Lower lobe of right lung (tissue), 2 donors: ENCODE measurements around the gene ABCC11. TPM values are rescaled to one million over a fixed set of nuclear protein-coding genes. Genes with fewer than 3 reads are reported as not detected.

Experiments used
- ATAC-seq, 2 donors: fragments of 200-7000 bp; cut with Tn5 transposase; one replicate each; pipeline ENCODE4 v1.9.1; 2020 to 2022; ENCODE audit warnings: mild to moderate bottlenecking in 2 of 2, moderate library complexity in 2 of 2
- DNase-seq: peaks from one replicate; pipeline ENCODE4 v3.0.0-alpha.2; 2020
- H3K27ac ChIP-seq: fragments of 200-600 bp; one replicate; pipeline ENCODE4 v1.8.0; 2022
- H3K27me3 ChIP-seq: fragments of 200-600 bp; one replicate; pipeline ENCODE4 v1.8.0; 2022; ENCODE audit warnings: low read depth
- H3K36me3 ChIP-seq: fragments of 200-600 bp; one replicate; pipeline ENCODE4 v1.8.0; 2022; ENCODE audit warnings: mild to moderate bottlenecking
- H3K4me1 ChIP-seq: fragments of 200-600 bp; one replicate; pipeline ENCODE4 v1.8.0; 2022
- H3K4me3 ChIP-seq: fragments of 200-600 bp; one replicate; pipeline ENCODE4 v1.8.0; 2022; ENCODE audit warnings: mild to moderate bottlenecking
- H3K9me3 ChIP-seq: fragments of 200-600 bp; one replicate; pipeline ENCODE4 v1.8.0; 2022
- CTCF ChIP-seq: fragments of 200-600 bp; IDR thresholded peaks from one replicate; pipeline ENCODE4 v1.8.0; 2022; ENCODE audit warnings: antibody characterized with exemption, mild to moderate bottlenecking
- intact Hi-C: fragments of 100-400 bp; cut with DNase I; formaldehyde crosslinking; loops from one replicate; pipeline ENCODE4 v1.11.0; 2022
- total RNA-seq: library from RNA; stranded (reverse); fragmentation: NEBNext Ultra II Directional; extraction: Animal tissue kit (Norgen Biotek cat#: 25700); gene quantifications from one replicate; pipeline ENCODE4 v1.2.1, GENCODE V29; 2021
- donor health status: DM: no; HTN: yes; CAD: no; lungs with severe emphysema.

Gene ABCC11
- total RNA-seq, 1 donor from 2014 or later = not detected

GRCh38 chr16:48217708-48218107, 29.6 kb downstream of the ABCC11 start:
- Histone ChIP-seq H3K4me1 (no peaks in the 10 kb centered on the region), H3K9me3 (no peaks in the 10 kb centered on the region), H3K36me3 (no peaks in the 10 kb centered on the region), H3K27ac (no peak overlapping the region), H3K4me3 (no peak overlapping the region), H3K27me3 (no peaks in the 10 kb centered on the region)
- ATAC-seq = no peak
- DNase-seq = no peak
- TF ChIP-seq CTCF = no peak
- intact Hi-C loops = no loop called here

- no peak for DNase-seq
- ATAC-seq = no peak
- no peak for TF ChIP-seq CTCF
- H3K4me1 ChIP-seq = no peaks in the 10 kb centered on the region
- H3K36me3 ChIP-seq = no peaks in the 10 kb centered on the region
- no peak overlapping the region for H3K27ac ChIP-seq
- no peaks in the 10 kb centered on the region for H3K9me3 ChIP-seq
- no peak overlapping the region for H3K4me3 ChIP-seq
- H3K27me3 ChIP-seq = no peaks in the 10 kb centered on the region
- intact Hi-C loops = no loop called here
These were observed 31.6 kb downstream of the ABCC11 start for GRCh38 chr16:48215738-48216137.

- Histone ChIP-seq H3K9me3 (no peaks in the 10 kb centered on the region), H3K4me3 (no peak overlapping the region), H3K27ac (no peak overlapping the region), H3K27me3 (peaks cover 5% of the 10 kb centered on the region), H3K4me1 (no peaks in the 10 kb centered on the region), H3K36me3 (no peaks in the 10 kb centered on the region)
- intact Hi-C loops = no loop called here
- no peak for DNase-seq
- no peak for ATAC-seq
- no peak for TF ChIP-seq CTCF
These were observed 35.3 kb downstream of the ABCC11 start for GRCh38 chr16:48212033-48212432.

- no peak for TF ChIP-seq CTCF
- H3K27ac ChIP-seq = no peak overlapping the region
- ATAC-seq (no peak), DNase-seq (no peak)
- no peaks in the 10 kb centered on the region for H3K36me3 ChIP-seq
- no peak overlapping the region for H3K4me3 ChIP-seq
- H3K9me3 ChIP-seq = no peaks in the 10 kb centered on the region
- peaks cover 5% of the 10 kb centered on the region for H3K27me3 ChIP-seq
- no peaks in the 10 kb centered on the region for H3K4me1 ChIP-seq
- intact Hi-C loops = no loop called here
These were observed 36.6 kb downstream of the ABCC11 start for GRCh38 chr16:48210747-48211146.

GRCh38 chr16:48206594-48207242, 40.6 kb downstream of the ABCC11 start:
- intact Hi-C loops = no loop called here
- H3K27ac ChIP-seq = no peak overlapping the region
- no peaks in the 10 kb centered on the region for H3K36me3 ChIP-seq
- H3K4me1 ChIP-seq = no peaks in the 10 kb centered on the region
- no peak for DNase-seq
- TF ChIP-seq CTCF = no peak
- H3K27me3 ChIP-seq = peaks cover 5% of the 10 kb centered on the region
- no peak for ATAC-seq
- no peaks in the 10 kb centered on the region for H3K9me3 ChIP-seq
- no peak overlapping the region for H3K4me3 ChIP-seq

GRCh38 chr16:48204825-48205151, 42.6 kb downstream of the ABCC11 start:
- no peak for DNase-seq
- no peak for ATAC-seq

More at GRCh38 chr16:48204825-48205151, 42.6 kb downstream of the ABCC11 start:
- intact Hi-C loops = no loop called here
- no peak for TF ChIP-seq CTCF
- H3K9me3 ChIP-seq = no peaks in the 10 kb centered on the region
- peaks cover 5% of the 10 kb centered on the region for H3K27me3 ChIP-seq
- no peaks in the 10 kb centered on the region for H3K4me1 ChIP-seq
- H3K27ac ChIP-seq = no peak overlapping the region
- H3K4me3 ChIP-seq = no peak overlapping the region
- H3K36me3 ChIP-seq = no peaks in the 10 kb centered on the region
